ENCODE data around the gene RASGRF1.

The RASGRF1 gene

DNA sequence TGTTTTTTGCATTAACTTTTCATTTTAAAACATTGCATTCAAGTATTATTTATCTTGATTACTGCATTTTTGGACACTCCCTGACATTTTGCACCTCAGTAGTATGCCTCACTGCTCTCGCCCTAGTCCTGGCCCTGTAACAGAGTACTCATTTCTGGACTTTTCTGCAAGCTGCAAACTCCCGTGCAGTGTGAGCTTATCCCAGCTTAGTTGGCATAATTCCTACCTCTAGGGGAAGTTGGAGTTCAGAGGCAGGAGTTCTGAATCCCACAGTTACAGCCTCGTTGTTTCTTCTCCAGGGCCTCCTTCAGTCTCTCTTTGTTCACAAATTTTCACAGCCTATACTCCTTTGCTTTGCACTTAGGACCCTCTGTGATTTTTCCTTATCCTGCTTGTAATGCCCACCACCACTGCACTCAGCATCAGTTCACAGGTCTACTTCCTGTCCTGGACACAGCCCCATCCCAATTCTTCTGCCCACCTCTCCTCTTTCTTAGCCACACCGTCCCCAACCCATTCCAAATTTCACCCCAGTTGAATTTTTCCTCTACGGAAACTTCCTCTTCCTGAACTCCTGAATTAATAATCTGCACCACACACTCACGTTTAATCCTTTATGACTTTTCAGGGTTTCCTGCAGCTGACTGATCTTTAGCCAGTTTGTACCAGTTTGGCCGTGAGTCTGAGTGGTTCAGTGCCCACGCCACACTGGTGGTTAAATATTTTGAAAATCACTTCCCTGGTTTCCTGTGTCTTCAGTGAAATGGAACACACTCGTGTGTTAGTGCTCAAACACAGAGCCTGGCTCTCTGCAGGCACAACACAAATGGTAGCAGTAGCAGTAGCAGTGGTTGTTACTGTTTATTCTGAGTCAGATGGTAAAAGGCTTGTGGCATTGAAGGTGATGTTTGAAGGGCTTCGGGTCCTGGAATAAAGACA, 139.4 kb downstream of the RASGRF1 start:
- Mint-ChIP-seq H3K4me3 (no peak overlapping the region), H3K4me1 (ENCODE audit: low read depth) (peaks cover 8% of the 10 kb centered on the region), H3K36me3 (ENCODE audit: low read depth) (no peaks in the 10 kb centered on the region), H3K27me3 (peaks cover 5% of the 10 kb centered on the region), H3K9me3 (no peaks in the 10 kb centered on the region), H3K27ac (no peak overlapping the region)
- DNase-seq = no peak

DNA sequence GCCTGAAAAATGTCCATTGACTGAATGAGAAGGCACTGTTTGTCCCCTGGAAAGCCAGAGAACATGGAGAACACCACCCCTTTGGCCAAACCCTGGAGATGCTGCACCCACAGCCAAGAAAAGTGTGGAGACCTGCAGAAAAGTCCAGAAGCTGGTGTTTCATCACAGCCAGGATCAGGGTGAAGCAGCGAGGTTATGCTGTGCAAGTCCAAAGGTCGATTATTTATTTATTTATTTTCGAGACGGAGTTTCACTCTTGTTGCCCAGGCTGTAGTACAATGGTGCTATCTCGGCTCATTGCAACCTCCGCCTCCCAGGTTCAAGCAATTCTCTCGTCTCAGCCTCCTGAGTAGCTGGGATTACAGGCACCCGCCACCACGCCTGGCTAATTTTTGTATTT, 140.2 kb downstream of the RASGRF1 start:
- H3K4me3 Mint-ChIP-seq = no peak overlapping the region
- no peak for DNase-seq
- H3K4me1 Mint-ChIP-seq (ENCODE audit: low read depth) = peaks cover 8% of the 10 kb centered on the region
- H3K27ac Mint-ChIP-seq = no peak overlapping the region
- peaks cover 7% of the 10 kb centered on the region for H3K27me3 Mint-ChIP-seq
- H3K36me3 Mint-ChIP-seq (ENCODE audit: low read depth) = no peaks in the 10 kb centered on the region
- H3K9me3 Mint-ChIP-seq = no peaks in the 10 kb centered on the region

DNA sequence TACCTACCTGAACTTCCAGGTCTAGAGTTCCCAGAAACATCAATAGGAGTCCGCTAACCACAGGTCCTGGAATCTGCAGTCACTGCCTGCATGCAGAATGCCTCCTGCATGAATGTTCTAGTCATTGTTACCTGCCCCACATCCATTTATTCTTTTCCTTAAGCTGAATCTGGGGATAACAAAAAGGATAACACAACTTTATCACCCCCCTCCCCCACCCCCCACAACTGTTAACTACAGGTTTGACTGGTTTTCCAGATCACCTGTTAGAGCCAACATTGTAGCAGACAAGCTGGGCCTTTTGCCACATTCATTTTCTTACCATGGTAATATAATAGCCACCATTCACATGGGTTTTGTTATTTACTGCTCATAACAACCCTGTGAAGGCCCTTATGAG, 141.1 kb downstream of the RASGRF1 start:
- peaks cover 11% of the 10 kb centered on the region for H3K4me1 Mint-ChIP-seq (ENCODE audit: low read depth)
- H3K36me3 Mint-ChIP-seq (ENCODE audit: low read depth) = no peaks in the 10 kb centered on the region
- H3K4me3 Mint-ChIP-seq = no peak overlapping the region
- peaks cover 10% of the 10 kb centered on the region for H3K27me3 Mint-ChIP-seq
- no peak overlapping the region for H3K27ac Mint-ChIP-seq
- DNase-seq = no peak
- H3K9me3 Mint-ChIP-seq = no peaks in the 10 kb centered on the region

DNA sequence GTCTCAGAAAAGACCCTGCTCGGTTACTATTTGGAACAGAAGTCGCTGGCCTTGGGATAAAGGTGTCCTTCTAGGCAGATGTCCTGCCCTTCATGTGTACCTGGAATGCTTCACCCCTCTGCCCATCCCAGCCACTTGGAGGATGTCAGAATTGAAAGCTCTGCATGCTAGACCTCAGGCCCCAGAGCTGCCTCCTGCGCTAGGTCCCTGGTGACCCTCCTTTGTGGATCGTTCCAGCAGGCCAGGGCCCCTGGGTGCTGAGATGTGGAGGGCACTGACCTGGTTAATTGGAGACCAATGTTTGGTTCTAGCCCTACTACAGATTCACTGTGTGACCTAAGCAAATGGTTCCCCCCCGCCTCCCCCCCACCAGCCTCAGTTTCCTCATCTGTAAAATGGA, 143.1 kb downstream of the RASGRF1 start:
- Mint-ChIP-seq H3K9me3 (no peaks in the 10 kb centered on the region), H3K27me3 (peaks cover 25% of the 10 kb centered on the region), H3K27ac (no peak overlapping the region), H3K36me3 (ENCODE audit: low read depth) (no peaks in the 10 kb centered on the region), H3K4me1 (ENCODE audit: low read depth) (peaks cover 13% of the 10 kb centered on the region), H3K4me3 (no peak overlapping the region)
- no peak for DNase-seq

DNA sequence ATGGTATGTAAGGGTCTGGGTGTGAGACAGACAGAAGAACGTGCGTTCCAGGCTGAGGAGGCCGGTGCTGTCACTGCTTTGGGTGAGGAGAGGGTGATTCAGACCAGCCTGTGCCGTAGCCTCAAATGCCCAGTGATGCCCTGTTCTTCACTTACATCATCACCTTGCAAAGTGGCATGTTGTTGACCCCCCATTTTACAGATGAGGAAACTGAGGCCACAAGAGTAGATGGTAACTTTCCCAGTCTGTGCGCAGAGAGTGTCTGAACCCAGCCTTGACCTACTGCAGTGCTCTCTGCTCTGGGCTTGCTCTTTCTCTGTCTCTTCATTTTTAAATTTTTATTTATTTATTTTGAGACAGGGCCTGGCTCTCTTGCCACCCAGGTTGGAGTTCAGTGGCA, 144.1 kb downstream of the RASGRF1 start:
- H3K27ac Mint-ChIP-seq = no peak overlapping the region
- DNase-seq = no peak
- no peaks in the 10 kb centered on the region for H3K36me3 Mint-ChIP-seq (ENCODE audit: low read depth)
- H3K4me3 Mint-ChIP-seq = no peak overlapping the region
- no peaks in the 10 kb centered on the region for H3K9me3 Mint-ChIP-seq
- H3K4me1 Mint-ChIP-seq (ENCODE audit: low read depth) = peaks cover 9% of the 10 kb centered on the region
- H3K27me3 Mint-ChIP-seq = peaks cover 28% of the 10 kb centered on the region

DNA sequence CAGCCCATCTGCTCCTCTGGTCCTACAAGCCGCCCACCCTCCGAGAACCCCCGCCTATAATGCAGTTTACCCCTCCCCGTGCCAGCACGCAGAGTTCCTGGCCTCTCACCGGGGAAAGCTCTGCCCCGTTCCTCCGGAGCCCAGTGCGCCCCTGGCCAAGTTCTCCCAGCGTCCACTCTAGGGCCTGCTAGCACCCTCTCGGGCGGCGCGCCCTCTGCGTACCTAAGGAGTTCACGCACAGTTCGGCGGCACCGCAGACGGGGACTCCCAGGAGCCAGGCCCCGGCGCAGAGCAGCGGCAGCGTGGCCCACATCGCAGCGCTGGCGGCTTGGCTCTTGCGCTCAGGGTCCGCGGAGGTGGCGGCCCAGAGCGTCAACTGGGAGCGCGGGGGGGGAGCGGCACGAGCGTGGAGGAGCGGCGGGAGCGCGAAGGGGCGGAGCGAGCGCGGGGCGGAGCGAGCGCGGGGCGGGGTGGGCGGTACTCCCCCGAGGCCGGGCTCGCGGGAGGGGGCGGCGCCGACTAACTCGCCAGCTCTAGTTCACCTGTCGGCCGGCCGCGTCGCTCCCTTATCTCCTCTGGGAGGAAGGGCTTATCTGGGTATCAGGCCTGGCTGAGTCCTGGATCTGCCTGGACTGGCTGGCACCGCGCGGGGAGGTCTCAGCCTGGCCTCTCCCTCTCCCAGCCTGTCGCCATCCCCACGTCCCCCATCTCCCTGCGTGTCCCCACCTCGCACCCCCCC, 145.7 kb downstream of the RASGRF1 start, which contains the start of gene CTSH:
TSS of gene CTSH (minus strand) at position 378 of the 739 bp plus-strand sequence. CDS start at position 313, 65 bp downstream.
- peaks cover 6% of the 10 kb centered on the region for H3K4me1 Mint-ChIP-seq (ENCODE audit: low read depth)
- H3K27ac Mint-ChIP-seq = peak within 1 kb of the TSS; percentile 29
- DNase-seq = peak; percentile 79
- H3K36me3 Mint-ChIP-seq (ENCODE audit: low read depth) = no peaks in the 10 kb centered on the region
- peak within 1 kb of the TSS; percentile 68 for H3K4me3 Mint-ChIP-seq
- H3K9me3 Mint-ChIP-seq = no peaks in the 10 kb centered on the region
- peaks cover 28% of the 10 kb centered on the region for H3K27me3 Mint-ChIP-seq

DNA sequence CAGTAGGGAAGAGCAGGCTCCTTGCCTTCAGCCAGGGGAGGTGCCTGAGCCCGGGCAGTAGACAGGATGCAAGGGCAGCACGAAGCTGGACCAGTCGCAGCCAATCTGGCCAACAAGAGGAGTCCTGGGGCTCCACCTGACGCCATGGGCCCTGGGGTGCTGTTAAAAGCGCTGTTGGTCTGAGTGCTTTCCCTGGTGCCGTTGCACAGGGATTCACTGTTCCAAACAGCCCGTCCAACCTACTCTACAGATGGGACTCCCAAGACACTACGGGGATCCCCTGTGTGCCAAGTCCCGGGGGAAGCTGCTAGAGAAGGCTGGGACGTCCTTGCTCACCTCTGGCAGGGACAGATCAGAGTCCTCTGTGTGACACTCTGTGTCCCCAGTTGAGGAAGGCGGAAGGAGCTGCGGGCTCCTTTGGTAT, 146.4 kb downstream of the RASGRF1 start:
- H3K27me3 Mint-ChIP-seq = peaks cover 28% of the 10 kb centered on the region
- no peak for DNase-seq
- peak overlapping the region; percentile 68 for H3K4me3 Mint-ChIP-seq
- no peaks in the 10 kb centered on the region for H3K36me3 Mint-ChIP-seq (ENCODE audit: low read depth)
- peaks cover 10% of the 10 kb centered on the region for H3K4me1 Mint-ChIP-seq (ENCODE audit: low read depth)
- H3K27ac Mint-ChIP-seq = peak overlapping the region; percentile 29
- H3K9me3 Mint-ChIP-seq = no peaks in the 10 kb centered on the region

DNA sequence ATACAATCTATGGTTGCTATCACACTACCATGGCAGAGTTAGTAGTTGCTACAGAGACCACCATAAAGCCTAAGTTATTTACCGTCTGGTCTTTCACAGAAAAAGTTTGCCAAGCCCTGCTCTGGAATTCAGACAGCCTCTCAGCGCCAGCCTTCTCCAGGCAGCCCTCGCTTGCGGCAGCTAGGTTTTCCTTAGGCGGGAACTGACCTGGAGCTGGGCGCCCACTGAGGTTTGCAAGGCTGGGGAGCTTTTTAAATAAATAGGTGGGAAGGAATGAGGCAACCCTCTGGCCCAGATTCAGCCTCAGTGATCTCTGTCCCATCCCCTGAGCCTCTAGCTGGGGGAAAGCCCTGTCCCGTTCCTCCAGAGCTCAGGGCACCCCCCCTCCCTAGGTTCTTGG, 146.9 kb downstream of the RASGRF1 start:
- no peak for DNase-seq
- no peak overlapping the region for H3K27ac Mint-ChIP-seq
- peaks cover 15% of the 10 kb centered on the region for H3K4me1 Mint-ChIP-seq (ENCODE audit: low read depth)
- peak overlapping the region; percentile 68 for H3K4me3 Mint-ChIP-seq
- no peaks in the 10 kb centered on the region for H3K9me3 Mint-ChIP-seq
- no peaks in the 10 kb centered on the region for H3K36me3 Mint-ChIP-seq (ENCODE audit: low read depth)
- H3K27me3 Mint-ChIP-seq = peaks cover 28% of the 10 kb centered on the region

DNA sequence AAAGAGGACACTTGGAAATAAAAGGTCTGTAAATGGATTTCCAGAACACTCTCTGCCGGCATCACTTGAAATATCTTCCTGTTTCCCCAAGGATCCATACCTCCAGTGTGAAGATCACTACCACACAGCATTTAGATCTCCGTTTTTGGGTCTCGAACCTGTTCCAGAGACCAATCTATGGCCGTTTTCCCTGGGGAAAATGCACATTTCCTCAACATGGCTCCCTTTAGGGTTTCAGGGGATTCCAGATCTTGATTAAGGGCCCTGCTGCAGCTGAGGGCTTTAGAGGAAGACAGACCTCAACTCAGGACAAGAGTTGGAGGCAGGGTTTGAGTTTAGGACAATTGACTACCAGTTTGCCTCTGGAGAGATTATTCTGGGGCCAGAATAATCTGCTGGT, 147.8 kb downstream of the RASGRF1 start:
- H3K9me3 Mint-ChIP-seq = no peaks in the 10 kb centered on the region
- DNase-seq = no peak
- no peak overlapping the region for H3K4me3 Mint-ChIP-seq
- no peak overlapping the region for H3K27ac Mint-ChIP-seq
- H3K27me3 Mint-ChIP-seq = peaks cover 31% of the 10 kb centered on the region
- H3K36me3 Mint-ChIP-seq (ENCODE audit: low read depth) = peaks cover 2% of the 10 kb centered on the region
- peaks cover 20% of the 10 kb centered on the region for H3K4me1 Mint-ChIP-seq (ENCODE audit: low read depth)

DNA sequence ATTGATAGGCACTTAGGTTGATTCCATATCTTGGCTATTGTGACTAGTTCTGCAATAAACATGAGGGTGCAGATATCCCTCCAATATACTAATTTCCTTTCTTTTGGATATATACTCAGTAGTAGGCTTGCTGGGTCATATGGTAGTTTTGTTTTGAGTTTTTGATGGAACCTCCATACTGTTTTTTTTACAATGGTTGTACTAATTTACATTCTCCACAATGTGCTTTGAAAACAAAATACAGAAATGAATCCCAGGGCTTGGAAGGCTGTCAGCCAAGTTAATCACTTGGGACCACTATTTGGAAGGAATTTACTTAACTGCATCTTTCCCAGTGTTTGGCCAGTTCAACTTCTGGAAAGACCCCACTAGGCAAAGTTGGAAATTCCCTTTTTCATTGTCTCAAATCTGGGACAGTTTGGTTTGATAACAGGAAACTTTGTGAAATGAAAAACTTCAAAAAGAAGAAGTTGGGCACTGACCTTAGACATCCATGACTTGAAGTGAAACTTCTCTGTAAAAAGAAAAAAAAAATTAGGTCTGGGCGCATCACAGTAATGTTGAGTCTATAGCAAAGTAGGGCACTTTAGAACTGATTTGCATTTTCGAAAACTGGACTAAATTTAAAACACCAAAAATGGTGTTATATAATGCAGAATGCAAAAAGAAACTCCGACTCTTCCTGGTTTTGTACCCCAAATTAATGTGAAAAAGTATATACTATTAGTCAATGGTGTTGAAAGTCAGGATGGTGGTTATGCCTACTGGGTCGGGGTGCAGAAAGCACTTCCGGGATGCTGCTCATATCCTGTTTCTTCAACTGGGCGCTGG, 151.7 kb downstream of the RASGRF1 start:
- Mint-ChIP-seq H3K27me3 (peaks cover 19% of the 10 kb centered on the region), H3K4me1 (ENCODE audit: low read depth) (peaks cover 24% of the 10 kb centered on the region), H3K27ac (peak overlapping the region; percentile 70), H3K4me3 (peak overlapping the region; percentile 13), H3K36me3 (ENCODE audit: low read depth) (peaks cover 2% of the 10 kb centered on the region), H3K9me3 (no peaks in the 10 kb centered on the region)
- no peak for DNase-seq

DNA sequence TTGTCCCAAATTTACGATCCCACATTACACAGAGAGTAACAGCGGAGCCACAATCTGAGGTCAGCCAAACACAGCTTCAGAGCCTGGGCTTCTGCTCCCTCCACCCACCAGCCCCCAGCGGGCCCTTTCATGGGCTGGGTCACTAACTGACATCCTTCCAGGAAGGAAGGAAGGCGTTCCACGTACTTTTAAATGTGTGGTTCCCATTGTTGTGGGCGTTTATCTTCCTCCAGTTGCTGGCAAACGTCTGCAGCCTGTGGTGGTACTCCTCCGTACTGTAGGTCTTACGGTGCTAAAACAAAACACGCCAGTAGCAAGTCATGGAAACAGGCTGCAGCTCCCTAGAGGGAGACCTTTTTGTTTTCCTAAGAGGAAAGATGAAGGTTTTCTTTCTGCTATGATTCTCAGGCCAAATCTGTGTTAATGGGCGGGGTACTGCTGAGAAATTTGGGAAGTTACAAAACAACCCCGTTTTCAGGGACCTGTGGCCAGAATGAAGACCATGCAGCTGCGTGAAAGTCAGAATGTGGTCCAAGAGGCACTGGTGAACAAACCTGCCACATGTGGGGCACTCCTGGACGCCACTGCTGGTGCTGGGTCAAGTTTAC, 153.3 kb downstream of the RASGRF1 start:
- peak overlapping the region; percentile 61 for H3K27ac Mint-ChIP-seq

DNA sequence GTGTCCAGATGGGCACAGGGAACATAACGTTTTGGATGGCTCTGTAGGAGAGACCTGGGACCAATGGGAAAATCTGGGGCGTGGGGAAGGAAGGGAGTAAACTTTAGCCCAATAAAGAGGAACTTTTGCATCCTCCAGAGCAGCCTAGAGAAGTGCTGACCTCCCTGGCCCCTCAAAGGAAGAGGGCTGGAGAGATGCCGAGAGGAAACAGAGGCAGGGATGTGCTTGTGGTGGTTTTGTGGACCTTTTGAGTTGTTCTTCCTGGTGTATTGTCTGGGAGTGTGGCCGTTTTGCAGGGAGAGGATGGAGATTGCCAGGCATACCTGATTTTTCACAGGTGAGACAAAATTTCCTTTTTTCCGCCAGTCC, 155.9 kb downstream of the RASGRF1 start:
- Mint-ChIP-seq H3K27me3 (peaks cover 6% of the 10 kb centered on the region), H3K4me3 (no peak overlapping the region), H3K9me3 (no peaks in the 10 kb centered on the region), H3K27ac (no peak overlapping the region), H3K36me3 (ENCODE audit: low read depth) (peaks cover 2% of the 10 kb centered on the region), H3K4me1 (ENCODE audit: low read depth) (peaks cover 21% of the 10 kb centered on the region)
- no peak for DNase-seq

More for the DNA sequence above, 153.3 kb downstream of the RASGRF1 start:
- DNase-seq = no peak
- peak overlapping the region; percentile 10 for H3K4me3 Mint-ChIP-seq
- H3K4me1 Mint-ChIP-seq (ENCODE audit: low read depth) = peaks cover 24% of the 10 kb centered on the region
- H3K36me3 Mint-ChIP-seq (ENCODE audit: low read depth) = peaks cover 2% of the 10 kb centered on the region
- peaks cover 7% of the 10 kb centered on the region for H3K27me3 Mint-ChIP-seq
- no peaks in the 10 kb centered on the region for H3K9me3 Mint-ChIP-seq

DNA sequence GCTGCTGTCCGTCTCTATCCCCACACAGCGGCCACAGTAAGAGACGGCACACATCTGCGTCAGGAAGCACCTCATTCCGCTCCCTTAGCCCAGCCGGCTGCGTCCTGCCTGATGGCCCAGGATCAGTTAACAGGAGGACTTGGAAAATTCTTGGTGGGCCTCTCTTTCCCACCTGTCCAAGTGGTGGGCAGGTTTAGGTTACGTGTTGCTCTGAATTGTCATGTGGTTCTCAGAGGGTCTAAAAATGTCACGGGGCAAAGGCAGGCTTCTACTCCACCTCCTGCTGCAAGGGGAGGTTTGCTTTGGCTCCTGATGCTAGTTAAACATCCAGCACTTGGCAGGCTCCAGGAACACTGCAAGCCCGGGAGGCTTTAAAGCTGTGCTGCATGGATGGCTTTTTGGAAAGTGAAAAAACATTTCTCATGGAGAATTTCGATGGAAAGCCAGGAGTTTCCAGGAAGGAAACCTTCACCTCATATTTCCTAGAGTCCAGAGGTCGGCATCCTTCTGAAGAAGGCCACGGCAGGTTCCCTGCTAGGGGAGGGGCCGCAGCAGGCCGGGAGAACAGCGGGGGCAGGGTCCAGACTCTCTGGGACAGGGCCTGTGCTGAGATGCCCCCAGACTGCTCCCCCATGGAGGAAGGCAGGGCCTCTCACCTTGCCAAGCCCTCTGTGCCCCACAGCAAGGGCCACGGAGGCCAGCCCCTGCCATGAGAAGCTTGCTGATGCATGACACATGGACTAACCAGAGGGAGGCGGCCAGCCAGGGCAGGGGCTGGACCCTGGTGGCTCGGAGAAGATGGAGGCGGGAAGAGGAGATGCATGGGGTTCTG, 156.5 kb downstream of the RASGRF1 start:
- Mint-ChIP-seq H3K27ac (no peak overlapping the region), H3K4me3 (no peak overlapping the region), H3K27me3 (peaks cover 6% of the 10 kb centered on the region), H3K4me1 (ENCODE audit: low read depth) (peaks cover 17% of the 10 kb centered on the region), H3K9me3 (no peaks in the 10 kb centered on the region), H3K36me3 (ENCODE audit: low read depth) (peaks cover 2% of the 10 kb centered on the region)
- DNase-seq = no peak

Measured in activated T-cell treated with anti-CD3 and anti-CD28 coated beads, Interleukin-2, amount 50 U/mL, for 24 hours (primary cell).